NT2/D1 (cell line): ENCODE results near the gene RDH5.

Experiments used
- DNase-seq: peaks from one replicate; pipeline ENCODE4 v3.0.0-alpha.2; 2011; ENCODE audit warnings: low read depth, low spot score
- H3K27me3 ChIP-seq: 2 replicates; pipeline ENCODE4 v1.6.0; 2011; ENCODE audit warnings: mild to moderate bottlenecking; ENCODE audit not compliant: insufficient read length, insufficient read depth
- H3K36me3 ChIP-seq: 2 replicates; pipeline ENCODE4 v1.6.1; 2011; ENCODE audit warnings: mild to moderate bottlenecking, low read length, mixed read lengths; ENCODE audit not compliant: insufficient read depth, insufficient read length
- H3K4me1 ChIP-seq: 2 replicates; pipeline ENCODE4 v1.5.1; 2011; ENCODE audit not compliant: insufficient read depth, insufficient read length
- H3K4me3 ChIP-seq: 2 replicates; pipeline ENCODE4 v1.5.1; 2011; ENCODE audit warnings: low read depth; ENCODE audit not compliant: insufficient read length
- H3K9ac ChIP-seq: 2 replicates; pipeline ENCODE4 v1.6.0; 2011; ENCODE audit warnings: low read depth; ENCODE audit not compliant: insufficient read length
- H3K9me3 ChIP-seq: 2 replicates; pipeline ENCODE4 v1.5.1; 2011; ENCODE audit warnings: mild to moderate bottlenecking, low read length; ENCODE audit not compliant: insufficient read depth
- SUZ12 ChIP-seq: IDR thresholded peaks from 2 replicates; pipeline ENCODE4 v1.6.1; 2011; ENCODE audit not compliant: insufficient read length, insufficient read depth; ENCODE audit errors: extremely low read depth
- YY1 ChIP-seq: IDR thresholded peaks from 2 replicates; pipeline ENCODE4 v1.6.1; 2011; ENCODE audit not compliant: insufficient read length, insufficient read depth
- ZNF274 ChIP-seq: IDR thresholded peaks from 2 replicates; pipeline ENCODE4 v1.6.1; 2011; ENCODE audit warnings: mild to moderate bottlenecking, low read depth, low read length

Gene RDH5

GRCh38 chr12:55741931-55742680 lies 21.9 kb downstream of the RDH5 start:
- DNase-seq = no peak
- H3K9me3 ChIP-seq = no peaks in the 10 kb centered on the region
- H3K9ac ChIP-seq = peak overlapping the region; percentile 23
- peaks cover 5% of the 10 kb centered on the region for H3K4me1 ChIP-seq
- no peak for TF ChIP-seq SUZ12
- TF ChIP-seq ZNF274 = no peak
- no peak for TF ChIP-seq YY1
- H3K27me3 ChIP-seq = peaks cover 3% of the 10 kb centered on the region
- H3K36me3 ChIP-seq = no peaks in the 10 kb centered on the region
- H3K4me3 ChIP-seq = peak overlapping the region; percentile 16

- TF ChIP-seq ZNF274 (no peak), SUZ12 (no peak), YY1 (no peak)
- peak within 1 kb of the TSS; percentile 98 for H3K9ac ChIP-seq
- peak within 1 kb of the TSS; percentile 98 for H3K4me3 ChIP-seq
- no peak for DNase-seq
- H3K4me1 ChIP-seq = peaks cover 8% of the 10 kb centered on the region
- H3K36me3 ChIP-seq = peaks cover under 1% of the 10 kb centered on the region
- no peaks in the 10 kb centered on the region for H3K9me3 ChIP-seq
- peaks cover 3% of the 10 kb centered on the region for H3K27me3 ChIP-seq
These were observed 22.7 kb downstream of the RDH5 start, which contains the start of gene GDF11 for GRCh38 chr12:55742719-55743405. Gene GDF11 (plus strand): TSS chr12:55743122. CDS start chr12:55743317, 195 bp downstream.

GRCh38 chr12:55743406-55744339 lies 23.5 kb downstream of the RDH5 start:
- DNase-seq = no peak
- peaks cover 3% of the 10 kb centered on the region for H3K27me3 ChIP-seq
- no peaks in the 10 kb centered on the region for H3K9me3 ChIP-seq
- TF ChIP-seq YY1 = no peak
- TF ChIP-seq ZNF274 = no peak
- no peak for TF ChIP-seq SUZ12
- H3K9ac ChIP-seq = peak overlapping the region; percentile 98
- peaks cover 12% of the 10 kb centered on the region for H3K4me1 ChIP-seq
- H3K36me3 ChIP-seq = peaks cover 9% of the 10 kb centered on the region
- H3K4me3 ChIP-seq = peak overlapping the region; percentile 98

GRCh38 chr12:55744340-55745030 lies 24.3 kb downstream of the RDH5 start:
- peaks cover 17% of the 10 kb centered on the region for H3K36me3 ChIP-seq
- no peak for DNase-seq
- peaks cover 3% of the 10 kb centered on the region for H3K27me3 ChIP-seq
- TF ChIP-seq YY1 = no peak
- no peak for TF ChIP-seq SUZ12
- no peak for TF ChIP-seq ZNF274
- H3K9ac ChIP-seq = peak overlapping the region; percentile 98
- H3K9me3 ChIP-seq = no peaks in the 10 kb centered on the region
- H3K4me3 ChIP-seq = peak overlapping the region; percentile 98
- H3K4me1 ChIP-seq = peaks cover 12% of the 10 kb centered on the region

GRCh38 chr12:55745361-55746173 lies 25.4 kb downstream of the RDH5 start:
- peaks cover 26% of the 10 kb centered on the region for H3K36me3 ChIP-seq
- H3K4me1 ChIP-seq = peaks cover 12% of the 10 kb centered on the region
- H3K9ac ChIP-seq = peak overlapping the region; percentile 98
- peak; percentile 96 for DNase-seq
- H3K4me3 ChIP-seq = peak overlapping the region; percentile 98
- peaks cover 3% of the 10 kb centered on the region for H3K27me3 ChIP-seq
- no peak for TF ChIP-seq SUZ12
- TF ChIP-seq YY1 = no peak
- TF ChIP-seq ZNF274 = no peak
- H3K9me3 ChIP-seq = no peaks in the 10 kb centered on the region
